MCF 10A (cell line): ENCODE results near the gene SCNN1G. TPM values are rescaled to one million over a fixed set of nuclear protein-coding genes. Genes with fewer than 3 reads are reported as not detected.

Source experiments
- BruUV-seq: library from RNA; stranded (reverse); fragments of 400-500 nt; replicated peaks from 2 replicates; lab custom pipeline; 2021; lab: Mats Ljungman, UMichigan
- CTCF ChIA-PET: fragments of 300-600 bp; sonication (Branson Sonifier 250); formaldehyde crosslinking; extraction: SDS; loops from one replicate; lab custom pipeline; 2021; ENCODE audit warnings: antibody characterized with exemption, inconsistent platforms; lab: Yijun Ruan, JAX
- POLR2A ChIA-PET: fragments of 300-600, 350-650 bp; sonication (Branson Sonifier 250); formaldehyde crosslinking; extraction: SDS; loops from one replicate; lab custom pipeline; 2020; ENCODE audit warnings: antibody characterized with exemption, inconsistent platforms; lab: Yijun Ruan, JAX
- DNase-seq: peaks from one replicate; pipeline ENCODE4 v3.0.0-alpha.2; 2018; ENCODE audit not compliant: unreplicated experiment
- H3K27ac Mint-ChIP-seq: one replicate; pipeline ENCODE4 v1.8.0; 2022; ENCODE audit warnings: mild to moderate bottlenecking, low read depth, mixed read lengths; ENCODE audit not compliant: unreplicated experiment
- H3K27me3 Mint-ChIP-seq: one replicate; pipeline ENCODE4 v1.8.0; 2022; ENCODE audit warnings: mixed read lengths; ENCODE audit not compliant: insufficient read depth, unreplicated experiment
- H3K36me3 Mint-ChIP-seq: one replicate; pipeline ENCODE4 v1.8.0; 2022; ENCODE audit warnings: mild to moderate bottlenecking, moderate library complexity, mixed read lengths; ENCODE audit not compliant: insufficient read depth, unreplicated experiment
- H3K4me1 Mint-ChIP-seq: one replicate; pipeline ENCODE4 v1.8.0; 2022; ENCODE audit warnings: mixed read lengths; ENCODE audit not compliant: insufficient read depth, unreplicated experiment
- H3K4me3 Mint-ChIP-seq: one replicate; pipeline ENCODE4 v1.8.0; 2022; ENCODE audit warnings: mild to moderate bottlenecking, moderate library complexity, mixed read lengths; ENCODE audit not compliant: unreplicated experiment
- H3K9me3 Mint-ChIP-seq: one replicate; pipeline ENCODE4 v1.8.0; 2022; ENCODE audit warnings: mixed read lengths; ENCODE audit not compliant: unreplicated experiment
- intact Hi-C: fragments of 100-400 bp; cut with micrococcal nuclease; formaldehyde crosslinking; loops from 2 replicates; pipeline ENCODE4 v1.14.1; 2022
- total RNA-seq: library from RNA; stranded (reverse); gene quantifications from 2 replicates; pipeline ENCODE4 v1.2.3, GENCODE V29; 2022
- TF ChIP-seq, protein P1 (sequence below): fragments of 200-600 bp; IDR thresholded peaks from one replicate; pipeline ENCODE4 v1.8.0; 2022; ENCODE audit warnings: antibody characterized with exemption, mild to moderate bottlenecking; ENCODE audit not compliant: unreplicated experiment

Gene SCNN1G
- total RNA-seq, 1 experiment from 2014 or later = 11.9 TPM

DNA sequence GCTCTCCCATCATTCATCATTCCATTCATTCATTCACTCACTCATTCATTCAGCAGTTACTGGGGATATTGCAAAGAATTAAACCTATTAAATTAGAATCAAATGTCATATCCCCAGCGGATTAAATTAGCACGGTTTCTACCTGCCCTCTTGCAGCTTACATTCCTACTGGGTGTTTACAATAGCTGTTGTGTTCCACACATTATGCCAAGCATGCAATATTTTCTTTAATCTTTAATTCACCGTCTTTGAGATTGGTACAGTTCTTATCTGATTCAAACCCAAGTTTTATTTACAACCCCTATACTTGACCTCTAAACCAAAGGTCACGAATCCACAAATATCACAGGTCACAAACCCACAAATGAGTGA lies 32.6 kb upstream of the SCNN1G start:
- BruUV-seq = TSS peak; percentile 60
- DNase-seq = no peak
- peaks cover 16% of the 10 kb centered on the region for H3K4me1 Mint-ChIP-seq
- intact Hi-C loops = loop anchor here (2.0 kb wide), 1 partner anchor 77 kb away; no protein-coding TSS in a partner anchor
- no peaks in the 10 kb centered on the region for H3K9me3 Mint-ChIP-seq
- TF ChIP-seq, protein P1, sequence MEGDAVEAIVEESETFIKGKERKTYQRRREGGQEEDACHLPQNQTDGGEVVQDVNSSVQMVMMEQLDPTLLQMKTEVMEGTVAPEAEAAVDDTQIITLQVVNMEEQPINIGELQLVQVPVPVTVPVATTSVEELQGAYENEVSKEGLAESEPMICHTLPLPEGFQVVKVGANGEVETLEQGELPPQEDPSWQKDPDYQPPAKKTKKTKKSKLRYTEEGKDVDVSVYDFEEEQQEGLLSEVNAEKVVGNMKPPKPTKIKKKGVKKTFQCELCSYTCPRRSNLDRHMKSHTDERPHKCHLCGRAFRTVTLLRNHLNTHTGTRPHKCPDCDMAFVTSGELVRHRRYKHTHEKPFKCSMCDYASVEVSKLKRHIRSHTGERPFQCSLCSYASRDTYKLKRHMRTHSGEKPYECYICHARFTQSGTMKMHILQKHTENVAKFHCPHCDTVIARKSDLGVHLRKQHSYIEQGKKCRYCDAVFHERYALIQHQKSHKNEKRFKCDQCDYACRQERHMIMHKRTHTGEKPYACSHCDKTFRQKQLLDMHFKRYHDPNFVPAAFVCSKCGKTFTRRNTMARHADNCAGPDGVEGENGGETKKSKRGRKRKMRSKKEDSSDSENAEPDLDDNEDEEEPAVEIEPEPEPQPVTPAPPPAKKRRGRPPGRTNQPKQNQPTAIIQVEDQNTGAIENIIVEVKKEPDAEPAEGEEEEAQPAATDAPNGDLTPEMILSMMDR = no peak
- H3K36me3 Mint-ChIP-seq = peaks cover 9% of the 10 kb centered on the region
- ChIA-PET CTCF (interaction anchor here (0.6 to 1.0 kb wide), 3 partner anchors 31 to 510 kb away, joined by 3 to 4 read pairs (median 4); no protein-coding TSS in a partner anchor), POLR2A (interaction anchor here (0.5 to 2.3 kb wide), 6 partner anchors 9 to 165 kb away, joined by 3 to 12 read pairs (median 5); no protein-coding TSS in a partner anchor)
- no peak overlapping the region for H3K27ac Mint-ChIP-seq
- no peaks in the 10 kb centered on the region for H3K27me3 Mint-ChIP-seq
- peak overlapping the region; percentile 90 for H3K4me3 Mint-ChIP-seq

DNA sequence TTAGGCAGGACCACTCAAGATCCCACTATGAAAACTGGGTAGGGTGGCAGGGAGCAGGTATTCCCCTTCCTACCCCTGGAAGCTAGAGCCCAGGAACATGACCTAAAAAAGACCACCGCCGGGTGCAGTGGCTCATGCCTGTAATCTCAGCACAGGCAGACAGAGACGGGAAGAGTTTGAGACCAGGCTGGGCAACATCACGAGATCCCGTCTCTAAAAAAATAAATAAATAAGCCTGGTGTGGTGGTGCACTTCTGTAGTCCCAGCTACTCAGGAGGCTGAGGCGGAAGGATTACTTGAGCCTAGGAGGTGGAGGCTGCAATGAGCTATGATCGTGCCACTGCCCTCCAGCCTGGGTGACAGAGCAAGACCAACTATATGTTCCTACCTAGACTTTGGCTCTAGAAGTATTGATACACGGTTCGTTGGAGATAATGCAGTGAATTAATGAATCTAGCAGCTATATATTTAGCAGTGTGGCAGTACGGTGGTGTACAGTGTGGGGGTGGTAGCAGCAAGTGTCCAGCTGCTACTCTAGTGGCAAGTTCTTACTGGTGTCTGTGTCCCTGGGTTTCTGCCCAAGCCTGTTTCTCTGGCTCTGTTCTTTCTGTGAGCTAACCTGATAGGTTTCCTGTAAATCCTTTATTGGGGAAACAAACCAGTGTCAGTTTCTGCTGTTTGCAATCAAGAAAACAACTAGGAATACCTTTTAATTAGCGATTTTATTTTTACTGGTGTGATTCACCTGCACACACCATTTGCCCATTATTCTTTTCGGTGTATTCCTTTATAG lies 30.0 kb upstream of the SCNN1G start:
- H3K4me3 Mint-ChIP-seq = no peak overlapping the region
- peaks cover 6% of the 10 kb centered on the region for H3K4me1 Mint-ChIP-seq
- BruUV-seq = no TSS peak
- TF ChIP-seq, protein P1 = no peak
- no peaks in the 10 kb centered on the region for H3K36me3 Mint-ChIP-seq
- CTCF ChIA-PET = interaction anchor here (0.6 to 1.8 kb wide), 7 partner anchors 11 to 283 kb away, joined by 3 to 7 read pairs (median 3); no protein-coding TSS in a partner anchor
- no peak for DNase-seq
- POLR2A ChIA-PET = interaction anchor here (0.6 to 1.6 kb wide), 2 partner anchors 8 to 23 kb away, joined by 3 to 4 read pairs; no protein-coding TSS in a partner anchor
- no peak overlapping the region for H3K27ac Mint-ChIP-seq
- H3K9me3 Mint-ChIP-seq = no peaks in the 10 kb centered on the region
- no peaks in the 10 kb centered on the region for H3K27me3 Mint-ChIP-seq
- intact Hi-C loops = no loop called here

DNA sequence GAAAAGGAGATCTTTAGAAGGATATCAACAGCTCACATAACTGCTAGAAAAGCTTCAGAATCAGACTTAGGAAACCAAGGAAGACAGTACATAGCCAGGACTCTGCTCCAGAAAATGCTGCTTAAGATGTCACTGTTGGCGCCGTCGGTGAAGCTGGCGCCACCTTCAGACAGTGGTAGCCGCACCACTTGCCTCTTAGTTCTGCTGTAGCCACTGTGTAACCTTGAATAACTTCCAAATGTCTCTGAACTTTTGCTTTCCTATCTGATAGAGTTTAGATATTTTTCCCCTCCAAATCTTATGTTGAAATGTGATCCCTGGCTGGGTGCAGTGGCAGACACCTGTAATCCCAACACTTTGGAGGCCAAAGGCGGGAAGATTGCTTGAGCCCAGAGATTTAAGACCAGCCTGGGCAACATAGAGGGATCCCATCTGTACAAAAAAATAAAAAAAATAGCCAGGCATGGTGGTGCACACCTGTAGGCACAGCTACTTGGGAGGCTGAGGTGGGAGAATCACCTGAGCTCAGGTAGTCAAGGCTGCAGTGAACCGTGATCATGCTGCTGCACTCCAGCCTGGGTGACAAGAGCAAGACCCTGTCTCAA lies 27.0 kb upstream of the SCNN1G start:
- H3K4me1 Mint-ChIP-seq = no peaks in the 10 kb centered on the region
- H3K36me3 Mint-ChIP-seq = no peaks in the 10 kb centered on the region
- DNase-seq = no peak
- H3K27me3 Mint-ChIP-seq = no peaks in the 10 kb centered on the region
- intact Hi-C loops = no loop called here
- CTCF ChIA-PET = interaction anchor here (0.6 to 0.7 kb wide), 2 partner anchors 14 to 164 kb away, joined by 3 read pairs; no protein-coding TSS in a partner anchor
- H3K27ac Mint-ChIP-seq = no peak overlapping the region
- POLR2A ChIA-PET = no interaction called here
- no peaks in the 10 kb centered on the region for H3K9me3 Mint-ChIP-seq
- TF ChIP-seq, protein P1 = no peak
- BruUV-seq = no TSS peak
- no peak overlapping the region for H3K4me3 Mint-ChIP-seq

DNA sequence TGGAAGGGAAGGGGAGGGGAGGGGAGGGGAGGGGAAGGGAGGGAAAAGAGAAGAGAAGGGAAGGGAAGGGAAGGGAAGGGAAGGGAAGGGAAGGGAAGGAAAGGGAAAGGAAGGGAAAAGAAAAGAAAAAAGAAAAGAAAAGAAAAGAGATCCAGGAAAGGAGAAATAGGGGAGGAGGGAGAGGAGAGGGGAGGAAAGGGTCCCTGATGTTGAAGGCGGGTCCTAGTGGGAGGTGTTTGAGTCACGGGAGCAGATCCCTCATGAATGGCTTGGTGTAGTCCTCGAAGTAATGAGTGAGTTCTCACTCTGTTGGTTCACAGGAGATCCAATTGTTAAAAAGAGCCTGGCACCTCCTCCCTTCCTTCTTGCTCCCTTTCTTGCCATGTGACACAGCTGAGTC lies 26.4 kb upstream of the SCNN1G start:
- H3K27ac Mint-ChIP-seq = no peak overlapping the region
- POLR2A ChIA-PET = interaction anchor here (0.7 kb wide), 1 partner anchor 279 kb away, joined by 3 read pairs; no protein-coding TSS in a partner anchor
- no peak overlapping the region for H3K4me3 Mint-ChIP-seq
- TF ChIP-seq, protein P1 = no peak
- intact Hi-C loops = no loop called here
- no peaks in the 10 kb centered on the region for H3K36me3 Mint-ChIP-seq
- CTCF ChIA-PET = interaction anchor here (0.6 to 0.9 kb wide), 2 partner anchors 13 to 279 kb away, joined by 3 to 4 read pairs; no protein-coding TSS in a partner anchor
- no peaks in the 10 kb centered on the region for H3K9me3 Mint-ChIP-seq
- H3K4me1 Mint-ChIP-seq = no peaks in the 10 kb centered on the region
- BruUV-seq = no TSS peak
- no peak for DNase-seq
- no peaks in the 10 kb centered on the region for H3K27me3 Mint-ChIP-seq
